ENCODE measurements around the gene LHX4. TPM values are rescaled to one million over a fixed set of nuclear protein-coding genes. Genes with fewer than 3 reads are reported as not detected.

The LHX4 gene
- 0.14 TPM in 1 of 2 replicates, not detected in the other for total RNA-seq

DNA sequence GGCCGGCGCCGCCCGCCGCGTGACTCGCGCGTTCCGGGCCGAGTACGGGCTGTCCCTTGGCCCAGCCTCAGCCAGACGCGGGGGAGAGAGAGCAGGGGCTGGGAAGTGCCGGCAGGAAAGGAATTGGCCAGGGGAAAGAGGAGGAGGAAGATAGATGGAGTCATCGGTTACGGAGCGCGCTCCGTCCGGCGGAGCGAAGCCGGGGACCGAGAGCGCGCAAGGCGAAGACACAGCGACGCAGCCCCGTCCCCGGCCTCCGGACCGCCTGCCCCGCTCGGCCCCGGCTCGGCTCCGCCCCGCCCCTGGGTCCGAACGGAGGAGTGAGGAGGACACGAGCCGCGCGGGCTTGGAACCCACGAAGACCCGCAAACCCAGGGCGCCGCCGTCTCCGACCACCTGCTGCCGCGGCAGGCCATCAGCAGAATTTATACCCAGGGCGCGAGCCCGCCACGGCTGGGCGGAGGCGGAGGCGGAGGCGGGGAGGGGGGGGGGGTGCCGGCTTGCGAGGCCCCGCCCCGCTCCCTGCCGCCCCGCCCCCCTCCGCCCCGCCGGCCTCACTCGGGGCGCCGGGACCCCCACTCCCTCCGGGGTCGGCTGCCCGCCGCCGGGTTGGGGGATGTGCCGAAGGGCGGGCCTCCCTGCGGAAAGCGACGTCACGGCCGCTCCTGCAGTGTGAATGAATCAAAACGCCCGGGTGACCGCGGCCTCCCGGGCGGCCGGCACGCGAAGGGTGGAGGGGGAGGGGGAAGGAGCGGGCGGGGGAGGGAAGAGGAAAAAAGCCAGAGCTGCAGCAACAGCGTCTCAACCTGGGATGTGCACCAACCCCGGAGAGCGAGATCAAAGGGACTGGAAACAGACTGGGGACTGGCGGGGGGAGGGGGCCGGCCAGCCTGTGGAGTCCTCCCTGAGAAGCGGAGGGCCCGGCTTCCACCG is at the start of gene LHX4:
TSS of gene LHX4 (plus strand) at position 782 of the 933 bp plus-strand sequence. CDS start 266 bp downstream, outside the sequence.
- DNase-seq (ENCODE audit: low read depth): no peak
- H3K4me3 ChIP-seq (ENCODE audit: low read depth, low read length): peak within 1 kb of the TSS; percentile 56
- TF ChIP-seq, protein P1, sequence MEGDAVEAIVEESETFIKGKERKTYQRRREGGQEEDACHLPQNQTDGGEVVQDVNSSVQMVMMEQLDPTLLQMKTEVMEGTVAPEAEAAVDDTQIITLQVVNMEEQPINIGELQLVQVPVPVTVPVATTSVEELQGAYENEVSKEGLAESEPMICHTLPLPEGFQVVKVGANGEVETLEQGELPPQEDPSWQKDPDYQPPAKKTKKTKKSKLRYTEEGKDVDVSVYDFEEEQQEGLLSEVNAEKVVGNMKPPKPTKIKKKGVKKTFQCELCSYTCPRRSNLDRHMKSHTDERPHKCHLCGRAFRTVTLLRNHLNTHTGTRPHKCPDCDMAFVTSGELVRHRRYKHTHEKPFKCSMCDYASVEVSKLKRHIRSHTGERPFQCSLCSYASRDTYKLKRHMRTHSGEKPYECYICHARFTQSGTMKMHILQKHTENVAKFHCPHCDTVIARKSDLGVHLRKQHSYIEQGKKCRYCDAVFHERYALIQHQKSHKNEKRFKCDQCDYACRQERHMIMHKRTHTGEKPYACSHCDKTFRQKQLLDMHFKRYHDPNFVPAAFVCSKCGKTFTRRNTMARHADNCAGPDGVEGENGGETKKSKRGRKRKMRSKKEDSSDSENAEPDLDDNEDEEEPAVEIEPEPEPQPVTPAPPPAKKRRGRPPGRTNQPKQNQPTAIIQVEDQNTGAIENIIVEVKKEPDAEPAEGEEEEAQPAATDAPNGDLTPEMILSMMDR (conservative IDR thresholded peaks at IDR 0.05; ENCODE audit: low read depth, low read length): no peak

DNA sequence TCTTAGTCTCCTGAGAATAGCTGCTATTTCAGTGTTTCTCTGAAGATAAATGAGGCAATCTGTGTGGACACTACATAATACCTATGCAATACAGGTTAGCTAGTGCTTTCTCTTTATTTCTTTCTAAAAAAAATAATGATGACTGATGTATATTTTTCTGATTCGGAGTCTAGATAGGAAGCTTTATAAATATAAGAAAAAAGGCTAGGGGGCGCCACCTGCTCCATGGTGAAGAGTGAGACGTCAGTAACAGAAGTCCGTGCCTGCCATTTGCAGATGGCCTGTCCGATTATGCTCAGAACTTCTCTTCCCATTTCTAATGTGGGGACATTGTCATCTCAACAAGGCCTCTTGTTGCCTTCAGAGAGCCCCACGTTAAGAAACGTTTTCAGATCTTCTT is 49.0 kb upstream of the LHX4 start:
- TF ChIP-seq, protein P1 (conservative IDR thresholded peaks at IDR 0.05; ENCODE audit: low read depth, low read length): peak; percentile 56
- no peak for DNase-seq (ENCODE audit: low read depth)
- H3K4me3 ChIP-seq (ENCODE audit: low read depth, low read length): no peak overlapping the region

DNA sequence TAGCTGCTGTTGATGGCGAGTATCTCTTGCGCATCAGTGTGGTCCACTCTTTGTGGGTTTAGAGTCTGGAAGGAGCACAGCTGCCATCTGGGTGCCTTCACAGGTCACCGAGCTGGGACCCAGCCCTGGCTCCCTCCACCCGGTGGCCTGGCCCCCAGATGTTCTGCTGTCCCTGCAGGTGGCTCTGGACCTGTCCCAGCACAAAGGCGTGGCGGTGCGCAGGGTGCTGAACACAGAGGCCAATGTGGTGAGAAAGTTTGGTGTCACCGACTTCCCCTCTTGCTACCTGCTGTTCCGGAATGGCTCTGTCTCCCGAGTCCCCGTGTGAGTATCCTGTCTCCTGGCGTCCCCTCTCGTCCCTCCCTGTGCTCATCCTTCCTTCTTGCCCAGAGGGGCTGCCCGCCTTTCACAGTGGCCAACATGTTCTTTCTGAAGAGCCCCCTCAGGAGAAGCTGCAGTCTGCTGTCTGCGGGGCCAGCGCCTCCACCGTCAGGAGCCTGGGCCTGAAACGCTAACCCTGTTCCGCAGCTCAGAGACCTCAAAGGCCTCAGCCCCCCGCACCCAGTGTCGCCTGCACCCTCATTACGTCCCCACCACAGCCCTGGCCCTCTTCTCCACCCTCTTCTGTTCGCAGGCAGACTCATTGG is 47.9 kb upstream of the LHX4 start:
- TF ChIP-seq, protein P1 (conservative IDR thresholded peaks at IDR 0.05; ENCODE audit: low read depth, low read length): no peak
- no peak overlapping the region for H3K4me3 ChIP-seq (ENCODE audit: low read depth, low read length)
- no peak for DNase-seq (ENCODE audit: low read depth)

DNA sequence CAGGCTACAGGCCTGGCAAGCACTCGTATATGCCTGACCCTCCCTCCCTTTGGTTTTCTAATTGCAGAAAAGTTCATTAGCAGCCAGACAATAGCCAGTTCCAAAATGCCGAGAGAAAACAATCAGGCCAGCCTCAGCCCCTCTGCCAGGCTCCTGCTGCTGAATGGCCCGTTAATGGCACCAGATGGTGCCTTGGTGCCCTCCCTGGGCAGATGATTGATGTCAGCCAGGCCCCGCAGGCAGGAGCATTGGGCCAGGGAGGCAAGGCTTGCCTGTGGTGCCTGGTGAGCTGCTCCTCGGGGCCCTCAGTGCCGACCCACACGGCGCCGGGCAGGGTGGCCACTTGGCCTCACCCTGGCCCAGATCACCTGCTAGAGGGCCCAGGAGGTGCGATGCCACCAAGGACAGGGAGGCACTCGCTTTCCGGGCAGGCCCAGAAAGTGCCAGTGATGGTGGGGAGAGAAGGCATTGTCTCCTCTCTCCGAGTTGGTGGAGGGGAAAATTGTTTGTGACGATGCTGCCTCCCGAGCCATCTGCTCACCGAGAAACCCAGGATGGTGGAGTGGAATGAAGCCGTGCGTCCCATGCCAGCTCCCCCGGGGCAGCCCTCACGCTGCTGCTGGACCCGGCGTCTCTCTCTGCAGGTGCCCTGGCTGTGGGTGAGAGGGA is 47.3 kb upstream of the LHX4 start:
- DNase-seq (ENCODE audit: low read depth): no peak
- no peak overlapping the region for H3K4me3 ChIP-seq (ENCODE audit: low read depth, low read length)
- TF ChIP-seq, protein P1 (conservative IDR thresholded peaks at IDR 0.05; ENCODE audit: low read depth, low read length): no peak

DNA sequence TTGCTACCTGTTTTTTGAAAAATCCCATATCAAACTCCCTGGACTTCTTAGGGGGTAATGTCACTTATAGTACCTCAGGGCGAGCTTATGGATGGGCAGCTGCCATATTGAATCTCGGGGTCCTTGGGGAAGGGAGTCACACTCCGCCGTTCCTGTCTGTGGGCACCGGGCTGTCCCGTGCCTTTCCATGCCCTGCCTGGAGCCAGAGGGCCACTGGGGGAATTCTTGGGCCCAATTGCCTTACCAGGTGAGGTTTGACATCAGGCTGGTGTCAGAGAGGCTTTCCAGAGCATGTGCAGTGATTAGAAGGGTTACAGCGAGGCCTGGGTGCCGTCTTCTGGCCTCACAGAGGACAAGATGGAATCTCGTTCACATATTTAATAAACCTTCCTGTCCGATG is 46.6 kb upstream of the LHX4 start:
- DNase-seq (ENCODE audit: low read depth): no peak
- no peak overlapping the region for H3K4me3 ChIP-seq (ENCODE audit: low read depth, low read length)
- TF ChIP-seq, protein P1 (conservative IDR thresholded peaks at IDR 0.05; ENCODE audit: low read depth, low read length): no peak

DNA sequence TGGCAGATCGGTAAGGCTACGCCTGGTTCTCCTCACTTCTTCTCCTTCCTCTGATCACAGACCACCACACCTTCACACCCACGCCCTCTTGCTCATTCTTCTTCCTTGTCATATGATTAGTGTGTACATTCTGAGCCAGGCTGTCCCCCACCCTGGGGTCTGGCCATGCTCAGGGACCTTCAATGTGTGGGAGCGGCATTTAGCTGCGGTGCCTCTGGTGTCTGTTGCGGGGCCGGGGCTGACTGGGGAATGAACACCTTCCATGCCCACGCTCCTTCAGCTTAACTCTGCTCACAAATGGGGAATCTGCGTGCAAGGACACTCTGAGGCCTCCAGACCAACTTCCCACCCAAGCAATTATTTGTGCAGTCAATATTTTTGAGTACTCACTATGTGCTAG is 46.0 kb upstream of the LHX4 start:
- no peak overlapping the region for H3K4me3 ChIP-seq (ENCODE audit: low read depth, low read length)
- no peak for DNase-seq (ENCODE audit: low read depth)
- TF ChIP-seq, protein P1 (conservative IDR thresholded peaks at IDR 0.05; ENCODE audit: low read depth, low read length): no peak
